Prostate gland (tissue), 2 donors: ENCODE data around the gene CDC73.
"Not testable (repeated sequence)": the region's sequence is repeated elsewhere in the genome, so short reads cannot be mapped to it uniquely, and the experiment has no call there.

Experiments
- CTCF ChIP-seq, 4 experiments: fragments of 200-600 bp in 2 of 4; fragments of 450-650 bp in 2 of 4; sonication (generic) in 2 of 4; IDR thresholded peaks; 1 replicate in 3 of 4; 2 replicates in 1 of 4; pipeline ENCODE4 v1.5.1; 2016 to 2019; ENCODE audit warnings: antibody characterized with exemption in 4 of 4, mild to moderate bottlenecking in 2 of 4, moderate library complexity in 2 of 4
- POLR2AphosphoS5 ChIP-seq: sonication (generic); formaldehyde crosslinking; IDR thresholded peaks from one replicate; pipeline ENCODE4 v1.6.1; 2017; ENCODE audit warnings: antibody characterized with exemption

- TF ChIP-seq CTCF (IDR thresholded peaks at IDR 0.05); POLR2AphosphoS5: not testable (repeated sequence)
Measured at GRCh38 chr1:193266794-193267193, 145.0 kb downstream of the CDC73 start.
